Neural cell (in vitro differentiated cells): Measurements from ENCODE around the gene BCAN. TPM values are rescaled to one million over a fixed set of nuclear protein-coding genes. Genes with fewer than 3 reads are reported as not detected.

Experiments
- H2AFZ ChIP-seq: fragments of 200-600, 300-800 bp; sonication (generic), shearing (Covaris generic); 2 replicates; pipeline ENCODE4 v1.6.0; 2014; ENCODE audit warnings: low read depth, mild to moderate bottlenecking, antibody characterized with exemption, low read length, moderate library complexity
- H3F3A ChIP-seq: fragments of 200-600 bp; shearing (Covaris generic); 2 replicates; pipeline ENCODE4 v1.6.1; 2016; ENCODE audit warnings: mild to moderate bottlenecking, moderate library complexity, mixed read lengths, antibody characterized with exemption, low read length; ENCODE audit not compliant: insufficient read depth, poor library complexity, severe bottlenecking
- H3K27ac ChIP-seq: fragments of 200-600, 300-800 bp; sonication (generic), shearing (Covaris generic); 2 replicates; pipeline ENCODE4 v1.5.1; 2014; ENCODE audit warnings: mild to moderate bottlenecking, low read length, moderate library complexity
- H3K27me3 ChIP-seq: fragments of 300-800, 200-600 bp; sonication (generic), shearing (Covaris generic); 2 replicates; pipeline ENCODE4 v1.6.0; 2014; ENCODE audit warnings: mild to moderate bottlenecking, low read depth, low read length, moderate library complexity; ENCODE audit not compliant: insufficient read depth
- H3K36me3 ChIP-seq: fragments of 300-800, 200-600 bp; sonication (generic), shearing (Covaris generic); 2 replicates; pipeline ENCODE4 v1.5.1; 2014; ENCODE audit warnings: mild to moderate bottlenecking, antibody characterized with exemption, low read length, moderate library complexity; ENCODE audit not compliant: insufficient read depth
- H3K4me2 ChIP-seq: fragments of 300-800, 200-600 bp; sonication (generic), shearing (Covaris generic); 2 replicates; pipeline ENCODE4 v1.6.0; 2014; ENCODE audit warnings: mild to moderate bottlenecking, low read length
- H3K4me3 ChIP-seq: fragments of 300-800, 200-600 bp; sonication (generic), shearing (Covaris generic); 2 replicates; pipeline ENCODE4 v1.5.1; 2014; ENCODE audit warnings: mild to moderate bottlenecking, low read length, moderate library complexity
- H3K79me2 ChIP-seq: fragments of 200-600 bp; shearing (Covaris generic); replicated peaks from 2 replicates; pipeline ENCODE4 v1.6.0; 2014; ENCODE audit warnings: mild to moderate bottlenecking, low read length, moderate library complexity; ENCODE audit not compliant: insufficient read depth
- H3K9ac ChIP-seq: fragments of 300-800, 200-600 bp; sonication (generic), shearing (Covaris generic); 2 replicates; pipeline ENCODE4 v1.6.1; 2016; ENCODE audit warnings: mild to moderate bottlenecking, low read length, mixed read lengths
- H3K9me2 ChIP-seq: fragments of 200-600 bp; shearing (Covaris generic); 2 replicates; pipeline ENCODE4 v1.6.1; 2016; ENCODE audit warnings: mild to moderate bottlenecking, low read length, mixed read lengths; ENCODE audit not compliant: insufficient read depth
- H3K9me3 ChIP-seq: fragments of 200-600, 300-800 bp; sonication (generic), shearing (Covaris generic); 2 replicates; pipeline ENCODE4 v1.6.1; 2016; ENCODE audit warnings: mild to moderate bottlenecking, mixed run types, low read length, moderate library complexity, mixed read lengths
- H4K20me1 ChIP-seq: fragments of 200-600 bp; shearing (Covaris generic); 2 replicates; pipeline ENCODE4 v1.6.1; 2016; ENCODE audit warnings: mild to moderate bottlenecking, mixed run types; ENCODE audit not compliant: insufficient read depth
- CTCF ChIP-seq: fragments of 450-650 bp; IDR thresholded peaks from 2 replicates; pipeline ENCODE4 v1.5.1; 2014; ENCODE audit warnings: antibody characterized with exemption, mild to moderate bottlenecking, moderate library complexity; ENCODE audit not compliant: poor library complexity, severe bottlenecking
- EP300 ChIP-seq: fragments of 450-650 bp; conservative IDR thresholded peaks from 2 replicates; pipeline ENCODE4 v1.6.1; 2014; ENCODE audit warnings: antibody characterized with exemption, mild to moderate bottlenecking, moderate library complexity; ENCODE audit not compliant: poor library complexity, severe bottlenecking
- EZH2 ChIP-seq: fragments of 200-600, 300-800 bp; shearing (Covaris generic), sonication (generic); IDR thresholded peaks from 2 replicates; pipeline ENCODE4 v1.6.1; 2014; ENCODE audit warnings: antibody characterized with exemption, low read length, borderline replicate concordance, mild to moderate bottlenecking; ENCODE audit not compliant: insufficient read depth, poor library complexity, severe bottlenecking
- MXI1 ChIP-seq: fragments of 450-650 bp; conservative IDR thresholded peaks from 2 replicates; pipeline ENCODE4 v1.6.1; 2014; ENCODE audit warnings: antibody characterized with exemption, mild to moderate bottlenecking; ENCODE audit not compliant: poor library complexity, severe bottlenecking
- POLR2AphosphoS5 ChIP-seq: IDR thresholded peaks from 2 replicates; pipeline ENCODE4 v1.6.1; 2012
- RAD21 ChIP-seq: fragments of 450-650 bp; conservative IDR thresholded peaks from 2 replicates; pipeline ENCODE4 v1.6.1; 2014; ENCODE audit warnings: antibody characterized with exemption, mild to moderate bottlenecking, moderate library complexity
- REST ChIP-seq: IDR thresholded peaks from 2 replicates; pipeline ENCODE4 v1.6.1; 2012; ENCODE audit warnings: borderline replicate concordance
- SMC3 ChIP-seq: fragments of 450-650 bp; conservative IDR thresholded peaks from 2 replicates; pipeline ENCODE4 v1.6.1; 2014; ENCODE audit warnings: antibody characterized with exemption, mild to moderate bottlenecking, moderate library complexity; ENCODE audit not compliant: poor library complexity
- TAF1 ChIP-seq: IDR thresholded peaks from 2 replicates; pipeline ENCODE4 v1.6.1; 2012; ENCODE audit warnings: low read depth
- polyA plus RNA-seq: library from polyadenylated mRNA; depleted of rRNA; stranded (reverse); fragments of >200 nt; gene quantifications from 2 replicates; pipeline ENCODE4 v1.2.3, GENCODE V29; 2014

BCAN gene
- polyA plus RNA-seq, 1 donor from 2014 or later = not detected

- H4K20me1 ChIP-seq = no peaks in the 10 kb centered on the region
- H3K27ac ChIP-seq = no peak overlapping the region
- no peak overlapping the region for H2AFZ ChIP-seq
- H3K36me3 ChIP-seq = no peaks in the 10 kb centered on the region
- H3F3A ChIP-seq = no peaks in the 10 kb centered on the region
- no peak overlapping the region for H3K4me3 ChIP-seq
- no peaks in the 10 kb centered on the region for H3K9me2 ChIP-seq
- TF ChIP-seq RAD21 (no peak), MXI1 (no peak), POLR2AphosphoS5 (no peak), EZH2 (no peak)
- no peak overlapping the region for H3K9ac ChIP-seq
- no peaks in the 10 kb centered on the region for H3K79me2 ChIP-seq
- H3K4me2 ChIP-seq = no peak overlapping the region
- H3K9me3 ChIP-seq = no peaks in the 10 kb centered on the region
- H3K27me3 ChIP-seq = peaks cover 79% of the 10 kb centered on the region
These were observed 10.4 kb downstream of the BCAN start for GRCh38 chr1:156652131-156652991.

- TF ChIP-seq SMC3 (no peak), CTCF (no peak), EZH2 (no peak), EP300 (no peak), MXI1 (no peak), REST (no peak)
- no peak overlapping the region for H2AFZ ChIP-seq
- no peak overlapping the region for H3K4me2 ChIP-seq
- H3K9me2 ChIP-seq = no peaks in the 10 kb centered on the region
- H4K20me1 ChIP-seq = no peaks in the 10 kb centered on the region
- H3K36me3 ChIP-seq = no peaks in the 10 kb centered on the region
- no peak overlapping the region for H3K27ac ChIP-seq
- no peaks in the 10 kb centered on the region for H3F3A ChIP-seq
- H3K4me3 ChIP-seq = no peak overlapping the region
- H3K79me2 ChIP-seq = no peaks in the 10 kb centered on the region
- H3K9ac ChIP-seq = no peak overlapping the region
- no peaks in the 10 kb centered on the region for H3K9me3 ChIP-seq
- peaks cover 74% of the 10 kb centered on the region for H3K27me3 ChIP-seq
These were observed 11.1 kb downstream of the BCAN start for GRCh38 chr1:156652992-156653355.

- Histone ChIP-seq H4K20me1 (no peaks in the 10 kb centered on the region), H3K36me3 (no peaks in the 10 kb centered on the region), H3F3A (no peaks in the 10 kb centered on the region), H3K27ac (no peak overlapping the region), H3K9me3 (no peaks in the 10 kb centered on the region), H3K79me2 (no peaks in the 10 kb centered on the region), H3K9ac (no peak overlapping the region), H2AFZ (no peak overlapping the region), H3K9me2 (no peaks in the 10 kb centered on the region), H3K4me3 (no peak overlapping the region), H3K4me2 (no peak overlapping the region), H3K27me3 (peaks cover 64% of the 10 kb centered on the region)
- no peak for TF ChIP-seq SMC3
- TF ChIP-seq RAD21 = no peak
- no peak for TF ChIP-seq CTCF
- no peak for TF ChIP-seq MXI1
- no peak for TF ChIP-seq EP300
- TF ChIP-seq REST = no peak
- no peak for TF ChIP-seq POLR2AphosphoS5
- no peak for TF ChIP-seq TAF1
These were observed 12.8 kb downstream of the BCAN start for GRCh38 chr1:156654700-156655099.
